Measurements from ENCODE around the gene TTLL5. TPM values are rescaled to one million over a fixed set of nuclear protein-coding genes. Genes with fewer than 3 reads are reported as not detected.

The TTLL5 gene
- total RNA-seq, 4 donors from 2014 or later, result 14.2 to 27.1 (median 21.2) TPM

DNA sequence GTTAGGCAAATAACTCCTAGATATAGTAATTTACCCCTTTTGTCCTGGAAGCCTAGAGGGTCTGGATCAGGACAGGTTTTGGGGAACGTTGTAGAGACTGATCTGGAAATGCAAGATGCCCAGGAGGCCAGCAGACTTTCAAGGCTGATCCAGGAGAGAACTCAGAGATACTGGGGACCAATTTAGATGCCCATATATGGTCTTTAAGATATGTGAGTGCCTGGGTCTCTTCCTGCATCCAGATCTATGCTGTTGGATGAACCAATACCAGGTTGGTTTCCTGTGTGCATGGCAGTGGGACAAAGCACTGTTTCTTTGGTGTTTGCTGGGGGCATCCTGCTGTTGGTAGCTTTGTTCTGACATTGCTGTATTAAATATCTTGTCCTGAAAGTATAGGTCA, 5.8 kb upstream of the TTLL5 start:
- TF ChIP-seq, protein P1, sequence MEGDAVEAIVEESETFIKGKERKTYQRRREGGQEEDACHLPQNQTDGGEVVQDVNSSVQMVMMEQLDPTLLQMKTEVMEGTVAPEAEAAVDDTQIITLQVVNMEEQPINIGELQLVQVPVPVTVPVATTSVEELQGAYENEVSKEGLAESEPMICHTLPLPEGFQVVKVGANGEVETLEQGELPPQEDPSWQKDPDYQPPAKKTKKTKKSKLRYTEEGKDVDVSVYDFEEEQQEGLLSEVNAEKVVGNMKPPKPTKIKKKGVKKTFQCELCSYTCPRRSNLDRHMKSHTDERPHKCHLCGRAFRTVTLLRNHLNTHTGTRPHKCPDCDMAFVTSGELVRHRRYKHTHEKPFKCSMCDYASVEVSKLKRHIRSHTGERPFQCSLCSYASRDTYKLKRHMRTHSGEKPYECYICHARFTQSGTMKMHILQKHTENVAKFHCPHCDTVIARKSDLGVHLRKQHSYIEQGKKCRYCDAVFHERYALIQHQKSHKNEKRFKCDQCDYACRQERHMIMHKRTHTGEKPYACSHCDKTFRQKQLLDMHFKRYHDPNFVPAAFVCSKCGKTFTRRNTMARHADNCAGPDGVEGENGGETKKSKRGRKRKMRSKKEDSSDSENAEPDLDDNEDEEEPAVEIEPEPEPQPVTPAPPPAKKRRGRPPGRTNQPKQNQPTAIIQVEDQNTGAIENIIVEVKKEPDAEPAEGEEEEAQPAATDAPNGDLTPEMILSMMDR (IDR thresholded peaks at IDR 0.05), result no peak
- TF ChIP-seq POLR2A (IDR thresholded peaks at IDR 0.05), result no peak
- intact Hi-C loops (cut with DNase I), result loop anchor here (2.0 kb wide), 1 partner anchor 76 kb away; the partner anchor contains the start of gene FLVCR2
- Histone ChIP-seq H3K36me3 (peaks cover 4 to 76% (median 24%) of the 10 kb centered on the region in 3 donors), H3K9me3 (no peaks in the 10 kb centered on the region), H3K27me3 (no peaks in the 10 kb centered on the region), H3K4me3 (no peak overlapping the region), H3K27ac (no peak overlapping the region), H3K4me1 (peaks cover 6 to 26% (median 7%) of the 10 kb centered on the region in 3 donors)
- WGBS, 2 donors, result 0% methylated on average over 1 of the region's 1 CpG
- no peak for DNase-seq

GRCh38 chr14:75657331-75657730, 3.7 kb upstream of the TTLL5 start:
- Histone ChIP-seq H3K4me3 (no peak overlapping the region), H3K9me3 (no peaks in the 10 kb centered on the region), H3K27ac (no peak overlapping the region), H3K4me1 (peaks cover 12 to 36% (median 13%) of the 10 kb centered on the region in 3 donors), H3K27me3 (no peaks in the 10 kb centered on the region), H3K36me3 (peaks cover 0 to 55% (median 13%) of the 10 kb centered on the region in 3 donors)
- intact Hi-C loops (cut with DNase I), result no loop called here
- TF ChIP-seq POLR2A (IDR thresholded peaks at IDR 0.05), result no peak
- TF ChIP-seq, protein P1 (IDR thresholded peaks at IDR 0.05), result no peak
- no peak for DNase-seq
- WGBS, 2 donors, result 53 to 89% methylated on average over 4 of the region's 4 CpGs

GRCh38 chr14:75658957-75659356, 2.1 kb upstream of the TTLL5 start:
- intact Hi-C loops (cut with DNase I), result no loop called here
- no peak for DNase-seq
- TF ChIP-seq, protein P1 (IDR thresholded peaks at IDR 0.05), result no peak
- no peak for TF ChIP-seq POLR2A (IDR thresholded peaks at IDR 0.05)

GRCh38 chr14:75660238-75660629, 812 bp upstream of the TTLL5 start:
- no peaks in the 10 kb centered on the region for H3K27me3 ChIP-seq
- WGBS, 2 donors, result 5 to 11% methylated on average over 4 of the region's 4 CpGs
- H3K4me1 ChIP-seq, result peaks cover 12 to 36% (median 13%) of the 10 kb centered on the region in 3 donors
- peak overlapping the region; percentile 74 to 91 (median 90) for H3K4me3 ChIP-seq
- no peak for TF ChIP-seq POLR2A (IDR thresholded peaks at IDR 0.05)
- TF ChIP-seq, protein P1 (IDR thresholded peaks at IDR 0.05), result no peak
- DNase-seq, result no peak
- H3K36me3 ChIP-seq, result peaks cover 0 to 46% (median 3%) of the 10 kb centered on the region in 3 donors
- peak overlapping the region; percentile 83 to 92 (median 90) for H3K27ac ChIP-seq
- intact Hi-C loops (cut with DNase I), result no loop called here
- no peaks in the 10 kb centered on the region for H3K9me3 ChIP-seq

More at GRCh38 chr14:75658957-75659356, 2.1 kb upstream of the TTLL5 start:
- H3K27me3 ChIP-seq, result no peaks in the 10 kb centered on the region
- no peaks in the 10 kb centered on the region for H3K9me3 ChIP-seq
- no peak overlapping the region for H3K4me3 ChIP-seq
- H3K36me3 ChIP-seq, result peaks cover 0 to 46% (median 9%) of the 10 kb centered on the region in 3 donors
- H3K27ac ChIP-seq, result no peak overlapping the region
- WGBS, 2 donors, result 94% methylated on average over 2 of the region's 2 CpGs
- peaks cover 12 to 38% (median 13%) of the 10 kb centered on the region in 3 donors for H3K4me1 ChIP-seq

- peaks cover 0 to 44% (median 3%) of the 10 kb centered on the region in 3 donors for H3K36me3 ChIP-seq
- H3K9me3 ChIP-seq, result no peaks in the 10 kb centered on the region
- TF ChIP-seq POLR2A (IDR thresholded peaks at IDR 0.05), result peak in 1 of 4 donors; percentile 21
- TF ChIP-seq, protein P1 (IDR thresholded peaks at IDR 0.05), result no peak
- WGBS, 2 donors, result 0% methylated on average over 4 to 5 of the region's 18 CpGs
- peak overlapping the region; percentile 74 to 91 (median 90) for H3K4me3 ChIP-seq
- intact Hi-C loops (cut with DNase I), result no loop called here
- no peak for DNase-seq
- peaks cover 12 to 36% (median 13%) of the 10 kb centered on the region in 3 donors for H3K4me1 ChIP-seq
- no peaks in the 10 kb centered on the region for H3K27me3 ChIP-seq
- H3K27ac ChIP-seq, result peak overlapping the region; percentile 83 to 92 (median 90)
These were observed 411 bp downstream of the TTLL5 start for GRCh38 chr14:75661499-75661814.
